GM13977 (cell line): ENCODE results near the gene ZMYM2.
A peak's percentile ranks its signal among the peaks of the same experiment; 100 is the strongest.

Experiments
- DNase-seq: peaks from one replicate; pipeline ENCODE4 v3.0.0; 2012; ENCODE audit warnings: low spot score
- CTCF ChIP-seq: IDR thresholded peaks from 2 replicates; pipeline ENCODE4 v1.5.1; 2012; ENCODE audit warnings: mild to moderate bottlenecking, control low read depth; ENCODE audit not compliant: insufficient read depth; ENCODE audit errors: extremely low read depth, missing control alignments
- in situ Hi-C: fragments of 300-500 bp; cut with MboI; formaldehyde crosslinking; loops from one replicate; pipeline ENCODE4 v1.12.0; 2022; ENCODE audit warnings: low sequenced_read_pairs, low pct_unique_long_range_greater_than_20kb, mixed read lengths, inconsistent platforms; ENCODE audit not compliant: unreplicated experiment

Gene ZMYM2

GRCh38 chr13:20128459-20128931 lies 170.0 kb downstream of the ZMYM2 start:
- TF ChIP-seq CTCF, result peak; percentile 39
- DNase-seq, result no peak
- in situ Hi-C loops, result no loop called here

GRCh38 chr13:20129076-20129475 lies 170.5 kb downstream of the ZMYM2 start:
- in situ Hi-C loops, result no loop called here
- no peak for TF ChIP-seq CTCF
- DNase-seq, result no peak

- no peak for DNase-seq
- in situ Hi-C loops, result no loop called here
- no peak for TF ChIP-seq CTCF
Measured at GRCh38 chr13:20130012-20130411, 171.5 kb downstream of the ZMYM2 start.

- in situ Hi-C loops, result no loop called here
- TF ChIP-seq CTCF, result no peak
Measured at GRCh38 chr13:20130652-20131051, 172.1 kb downstream of the ZMYM2 start.

GRCh38 chr13:20131057-20131832 lies 172.7 kb downstream of the ZMYM2 start:
- in situ Hi-C loops, result no loop called here
- no peak for TF ChIP-seq CTCF
- DNase-seq, result no peak

More at GRCh38 chr13:20130652-20131051, 172.1 kb downstream of the ZMYM2 start:
- no peak for DNase-seq

GRCh38 chr13:20132052-20132634 lies 173.6 kb downstream of the ZMYM2 start:
- DNase-seq, result no peak
- no peak for TF ChIP-seq CTCF
- in situ Hi-C loops, result no loop called here
